GM10847 (cell line): ENCODE results near the gene GRIN2D.

Experiments
- POLR2A ChIP-seq: IDR thresholded peaks from 2 replicates; pipeline ENCODE4 v1.6.1; 2011; ENCODE audit not compliant: insufficient read length; ENCODE audit errors: extremely low read depth

Gene GRIN2D

DNA sequence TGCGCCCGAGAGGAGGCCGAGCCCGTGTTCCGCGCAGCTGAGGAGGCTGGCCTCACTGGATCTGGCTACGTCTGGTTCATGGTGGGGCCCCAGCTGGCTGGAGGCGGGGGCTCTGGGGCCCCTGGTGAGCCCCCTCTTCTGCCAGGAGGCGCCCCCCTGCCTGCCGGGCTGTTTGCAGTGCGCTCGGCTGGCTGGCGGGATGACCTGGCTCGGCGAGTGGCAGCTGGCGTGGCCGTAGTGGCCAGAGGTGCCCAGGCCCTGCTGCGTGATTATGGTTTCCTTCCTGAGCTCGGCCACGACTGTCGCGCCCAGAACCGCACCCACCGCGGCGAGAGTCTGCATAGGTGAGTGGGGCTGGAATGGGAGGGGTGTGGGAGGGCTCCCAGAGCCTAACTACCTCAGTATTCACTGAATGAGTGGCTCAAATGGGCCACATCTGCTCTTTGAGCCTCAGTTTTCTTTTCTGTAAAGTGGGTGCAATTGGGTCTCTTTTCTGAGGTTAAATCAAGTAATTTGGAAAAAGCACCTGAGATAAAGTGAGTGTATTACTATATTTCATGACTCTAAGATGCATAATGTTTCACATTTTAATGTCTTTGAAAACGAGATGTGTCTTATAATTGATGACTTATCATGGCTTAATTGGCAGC is 11.7 kb downstream of the GRIN2D start:
- no peak for TF ChIP-seq POLR2A

DNA sequence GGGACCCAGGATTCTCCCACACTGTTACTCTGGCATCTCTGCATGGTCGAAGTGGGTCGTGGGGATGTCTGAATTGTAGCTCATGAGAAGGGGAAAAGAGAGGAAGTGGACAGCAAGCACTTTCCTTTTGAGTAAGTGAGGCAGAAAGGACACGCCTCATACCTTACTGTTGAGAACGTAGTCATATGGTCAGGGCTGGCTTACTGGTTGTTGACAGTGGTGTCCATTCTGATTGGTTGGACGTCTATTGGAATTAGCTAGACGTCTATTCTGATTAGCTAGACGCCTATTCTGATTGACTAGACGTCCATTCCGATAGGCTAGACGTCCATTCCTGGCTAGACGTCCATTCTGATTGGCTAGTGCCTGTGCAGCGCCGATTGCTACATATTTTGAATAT is 12.4 kb downstream of the GRIN2D start:
- no peak for TF ChIP-seq POLR2A

DNA sequence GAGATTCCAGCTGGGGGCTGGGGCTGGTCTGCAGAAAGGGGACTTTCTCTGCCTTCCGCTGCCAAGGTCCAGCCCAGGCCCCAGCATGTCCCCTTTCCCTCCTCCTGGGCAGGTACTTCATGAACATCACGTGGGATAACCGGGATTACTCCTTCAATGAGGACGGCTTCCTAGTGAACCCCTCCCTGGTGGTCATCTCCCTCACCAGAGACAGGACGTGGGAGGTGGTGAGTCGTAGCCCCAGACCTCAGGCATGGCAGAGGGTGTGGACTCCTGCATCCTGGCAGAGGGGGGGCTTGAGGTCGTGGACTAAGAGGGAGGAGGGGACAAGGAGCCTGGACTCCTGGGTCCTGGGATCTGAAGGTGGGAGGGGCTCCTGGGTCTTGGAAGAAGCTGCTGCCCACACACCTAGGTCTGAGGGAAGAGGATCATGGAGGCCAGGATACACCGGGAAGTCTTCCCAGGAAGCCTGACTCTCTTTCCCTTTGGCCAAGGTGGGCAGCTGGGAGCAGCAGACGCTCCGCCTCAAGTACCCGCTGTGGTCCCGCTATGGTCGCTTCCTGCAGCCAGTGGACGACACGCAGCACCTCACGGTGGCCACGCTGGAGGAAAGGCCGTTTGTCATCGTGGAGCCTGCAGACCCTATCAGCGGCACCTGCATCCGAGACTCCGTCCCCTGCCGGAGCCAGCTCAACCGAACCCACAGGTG is 20.6 kb downstream of the GRIN2D start:
- TF ChIP-seq POLR2A = no peak

DNA sequence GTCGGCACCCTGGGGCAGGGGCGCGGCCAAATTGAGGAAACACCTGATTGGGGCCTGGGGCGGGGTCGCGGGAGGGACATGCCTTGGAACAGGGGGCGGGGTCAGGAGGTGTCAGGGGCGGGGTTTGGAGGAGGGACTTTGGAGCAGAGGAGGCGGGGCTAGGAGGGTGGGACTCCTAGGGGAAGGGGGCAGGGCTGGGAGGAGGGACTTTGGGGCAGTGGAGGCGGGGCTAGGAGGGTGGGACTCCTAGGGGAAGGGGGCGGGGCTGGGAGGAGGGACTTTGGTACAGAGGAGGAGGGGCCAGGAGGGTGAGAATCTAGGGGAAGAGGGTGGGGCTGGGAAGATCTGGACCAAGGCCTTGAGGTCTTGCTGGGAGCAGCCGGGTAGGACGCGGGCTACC is 21.9 kb downstream of the GRIN2D start:
- TF ChIP-seq POLR2A = no peak

DNA sequence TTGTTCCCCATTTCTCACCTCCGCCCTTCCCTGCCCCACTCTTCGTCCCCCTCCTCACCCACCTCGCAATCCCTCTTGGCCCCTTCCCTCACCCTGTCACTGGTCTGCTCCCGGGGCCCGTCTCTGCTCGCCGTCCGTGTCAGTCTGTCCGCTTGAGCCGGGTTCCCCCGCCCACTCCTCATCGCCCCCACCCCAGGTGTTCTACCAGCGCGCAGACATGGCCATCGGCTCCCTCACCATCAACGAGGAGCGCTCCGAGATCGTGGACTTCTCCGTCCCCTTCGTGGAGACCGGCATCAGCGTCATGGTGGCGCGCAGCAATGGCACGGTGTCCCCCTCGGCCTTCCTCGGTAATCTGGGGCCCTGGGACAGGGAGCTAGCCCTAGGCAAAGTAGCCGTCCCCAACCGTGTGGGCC is 22.3 kb downstream of the GRIN2D start:
- TF ChIP-seq POLR2A = no peak

DNA sequence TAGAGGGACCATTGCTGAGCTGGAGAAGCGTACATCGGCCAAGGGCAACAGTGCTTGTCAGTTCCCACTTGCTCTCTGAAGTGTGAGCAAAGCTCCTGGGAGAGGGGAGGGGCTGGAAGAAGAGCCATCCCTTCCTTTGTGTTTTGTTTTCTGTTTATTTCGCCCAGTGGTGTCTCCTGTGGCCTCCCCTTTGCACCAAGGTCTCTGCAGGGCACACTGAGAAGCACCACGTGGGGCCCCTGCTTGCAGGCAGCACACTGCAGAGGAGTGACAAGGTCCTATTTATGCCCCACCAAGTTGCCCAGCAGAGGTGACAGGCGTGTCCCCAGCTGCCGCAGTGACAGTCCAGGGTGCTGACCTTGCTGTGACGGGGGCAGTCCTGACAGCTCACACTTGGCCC is 24.0 kb downstream of the GRIN2D start:
- no peak for TF ChIP-seq POLR2A

DNA sequence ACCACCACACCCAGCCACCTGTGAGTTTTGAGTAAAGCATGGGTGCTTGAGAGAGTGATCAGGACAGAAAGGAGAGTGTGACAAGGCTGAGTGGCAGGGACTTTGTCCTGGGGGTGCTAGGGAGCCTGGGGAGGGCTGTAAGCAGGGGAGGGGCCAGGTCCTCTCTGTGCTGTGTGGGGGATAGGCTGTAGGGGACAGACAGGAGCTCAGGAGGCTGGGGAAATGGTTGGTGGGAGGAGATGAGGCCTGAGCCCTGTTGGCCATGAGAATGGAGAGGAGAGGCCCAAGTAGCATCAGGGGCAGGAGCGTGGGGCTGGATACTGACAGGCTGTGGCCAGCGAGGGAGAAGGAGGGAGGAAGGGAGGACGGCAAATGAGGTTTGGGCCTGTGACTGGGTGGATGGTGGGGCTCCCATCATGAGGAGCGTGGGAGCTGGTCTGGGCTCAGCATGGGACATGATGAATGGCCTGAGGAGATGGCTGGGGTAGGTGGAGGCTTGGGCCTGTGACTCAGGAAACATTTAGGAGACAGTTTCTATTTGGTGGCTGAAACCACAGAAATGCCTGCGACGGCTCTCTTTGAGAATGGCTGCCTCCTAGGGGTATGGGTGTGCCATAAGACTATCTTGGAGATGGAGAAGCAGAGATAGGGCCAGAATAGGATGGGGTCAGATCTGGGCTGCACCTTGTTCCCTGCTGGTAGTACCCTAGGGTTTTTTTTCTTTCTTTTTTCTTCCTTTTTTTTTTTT is 25.0 kb downstream of the GRIN2D start:
- TF ChIP-seq POLR2A = no peak

DNA sequence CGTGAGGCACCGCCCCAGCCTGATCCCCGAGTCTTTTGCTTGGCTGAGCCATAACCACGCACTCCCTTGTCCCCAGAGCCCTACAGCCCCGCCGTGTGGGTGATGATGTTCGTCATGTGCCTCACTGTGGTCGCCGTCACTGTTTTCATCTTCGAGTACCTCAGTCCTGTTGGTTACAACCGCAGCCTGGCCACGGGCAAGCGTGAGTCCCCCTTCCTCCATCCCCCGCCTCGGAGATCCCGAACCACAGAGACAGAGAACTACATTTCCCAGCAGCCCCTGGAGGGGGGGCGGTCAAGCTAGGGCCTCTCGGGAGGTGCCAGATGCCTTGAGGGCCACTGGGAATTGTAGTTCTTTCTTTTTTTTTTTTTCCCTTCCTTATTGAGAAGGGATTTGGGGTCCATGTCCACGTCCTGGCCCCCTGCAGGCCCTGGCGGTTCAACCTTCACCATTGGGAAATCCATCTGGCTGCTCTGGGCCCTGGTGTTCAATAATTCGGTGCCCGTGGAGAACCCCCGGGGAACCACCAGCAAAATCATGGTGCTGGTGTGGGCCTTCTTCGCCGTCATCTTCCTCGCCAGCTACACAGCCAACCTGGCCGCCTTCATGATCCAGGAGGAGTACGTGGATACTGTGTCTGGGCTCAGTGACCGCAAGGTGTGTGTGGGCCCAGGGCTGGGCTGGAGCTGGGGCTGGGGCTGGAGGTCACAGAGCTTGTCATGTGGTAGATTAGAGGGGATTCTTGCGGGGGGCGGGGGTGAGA is 25.9 kb downstream of the GRIN2D start:
- TF ChIP-seq POLR2A = no peak

DNA sequence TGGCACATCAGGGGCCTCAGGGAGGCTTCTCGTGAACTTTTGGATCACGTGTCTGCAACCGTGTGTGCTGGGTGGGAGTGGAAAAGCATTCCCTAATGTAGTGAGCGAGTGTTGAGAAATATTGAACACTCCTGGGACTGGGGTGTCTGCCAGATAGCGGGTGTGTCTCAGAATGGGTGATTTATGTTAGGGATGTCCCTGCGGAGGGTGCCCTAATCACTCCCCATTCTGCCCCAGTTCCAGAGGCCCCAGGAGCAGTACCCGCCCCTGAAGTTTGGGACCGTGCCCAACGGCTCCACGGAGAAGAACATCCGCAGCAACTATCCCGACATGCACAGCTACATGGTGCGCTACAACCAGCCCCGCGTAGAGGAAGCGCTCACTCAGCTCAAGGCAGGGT is 28.1 kb downstream of the GRIN2D start:
- TF ChIP-seq POLR2A = no peak

DNA sequence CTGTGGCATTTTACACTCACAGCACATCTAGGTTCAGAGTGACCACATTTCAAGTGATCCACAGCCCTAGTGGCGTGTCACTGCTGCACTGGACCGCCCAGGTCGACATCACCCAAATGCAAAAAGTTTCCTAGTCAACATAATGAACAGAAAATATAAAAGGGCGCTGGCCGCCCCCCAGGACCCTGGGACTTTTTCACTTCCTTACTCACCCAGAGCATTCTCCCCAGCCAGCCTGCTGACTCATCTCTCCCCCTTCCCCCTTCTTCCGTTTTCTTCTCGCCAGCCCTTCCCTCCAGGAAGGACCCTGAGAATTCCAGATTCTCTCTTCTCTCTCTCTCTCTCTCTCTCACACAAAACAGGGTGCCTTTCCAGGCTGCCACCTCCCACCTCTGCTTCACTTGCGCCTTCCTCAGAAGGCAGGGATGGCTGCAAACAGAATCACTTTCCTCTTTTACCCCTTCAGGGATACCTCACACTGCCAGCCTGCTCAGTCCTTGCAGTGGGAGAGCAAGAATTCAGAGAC is 31.3 kb downstream of the GRIN2D start:
- TF ChIP-seq POLR2A = no peak

DNA sequence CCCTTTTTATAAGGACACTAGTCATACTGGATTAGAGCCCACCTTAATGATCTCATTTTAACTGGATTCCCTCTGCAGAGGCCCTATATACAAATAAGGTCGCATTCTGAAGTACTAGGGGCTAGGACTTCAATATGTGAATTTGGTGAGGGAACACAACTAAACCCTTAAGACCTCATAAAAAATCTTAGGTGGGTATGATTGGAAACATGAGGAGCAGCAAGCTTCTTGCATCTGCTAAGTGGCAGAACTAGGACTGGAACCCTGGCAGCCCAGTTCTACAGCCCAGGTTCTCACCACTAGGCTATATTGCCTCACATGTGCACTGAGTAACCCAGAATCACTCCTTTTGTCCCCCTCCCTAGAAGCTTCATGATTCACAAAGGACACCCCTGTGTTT is 35.2 kb downstream of the GRIN2D start:
- no peak for TF ChIP-seq POLR2A

DNA sequence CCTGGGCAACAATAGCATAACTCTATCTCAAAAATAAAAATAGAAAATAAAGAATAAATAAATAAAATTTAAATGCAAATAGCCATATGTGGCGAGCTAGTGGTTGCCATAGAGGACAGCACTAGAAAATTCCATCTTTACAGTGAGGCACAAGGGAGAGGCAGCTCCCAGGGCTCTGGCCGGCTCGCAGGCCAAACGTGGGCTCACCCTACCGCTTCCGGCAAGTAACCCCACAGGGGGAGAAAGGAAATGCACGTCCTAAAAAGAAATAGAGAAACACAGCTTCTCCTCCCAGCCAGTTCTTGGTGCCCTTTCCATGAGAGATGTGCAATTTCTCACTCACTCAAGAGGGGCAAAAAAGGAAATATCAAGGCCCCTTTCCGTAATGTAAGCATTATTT is 39.9 kb downstream of the GRIN2D start:
- TF ChIP-seq POLR2A = no peak

DNA sequence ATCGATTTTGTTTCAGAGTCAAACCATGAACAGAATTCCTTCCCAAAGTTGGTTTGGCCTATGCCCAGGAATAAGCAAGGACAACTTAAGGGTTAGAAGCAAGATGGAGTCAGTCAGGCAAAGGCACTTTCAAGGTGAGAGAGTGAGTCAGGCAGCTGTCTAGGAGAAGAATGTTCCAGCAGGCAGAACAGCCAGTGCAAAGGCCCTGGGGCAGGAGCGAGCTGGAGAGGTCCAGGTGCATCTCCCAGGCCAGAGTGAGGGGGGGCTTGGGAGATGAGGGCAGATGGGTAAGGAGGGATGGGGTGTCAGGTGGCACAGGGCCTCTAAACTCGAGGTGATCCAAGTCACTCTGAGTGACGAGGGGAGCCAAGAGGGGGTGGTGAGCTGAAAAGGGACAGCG is 43.1 kb downstream of the GRIN2D start:
- no peak for TF ChIP-seq POLR2A

DNA sequence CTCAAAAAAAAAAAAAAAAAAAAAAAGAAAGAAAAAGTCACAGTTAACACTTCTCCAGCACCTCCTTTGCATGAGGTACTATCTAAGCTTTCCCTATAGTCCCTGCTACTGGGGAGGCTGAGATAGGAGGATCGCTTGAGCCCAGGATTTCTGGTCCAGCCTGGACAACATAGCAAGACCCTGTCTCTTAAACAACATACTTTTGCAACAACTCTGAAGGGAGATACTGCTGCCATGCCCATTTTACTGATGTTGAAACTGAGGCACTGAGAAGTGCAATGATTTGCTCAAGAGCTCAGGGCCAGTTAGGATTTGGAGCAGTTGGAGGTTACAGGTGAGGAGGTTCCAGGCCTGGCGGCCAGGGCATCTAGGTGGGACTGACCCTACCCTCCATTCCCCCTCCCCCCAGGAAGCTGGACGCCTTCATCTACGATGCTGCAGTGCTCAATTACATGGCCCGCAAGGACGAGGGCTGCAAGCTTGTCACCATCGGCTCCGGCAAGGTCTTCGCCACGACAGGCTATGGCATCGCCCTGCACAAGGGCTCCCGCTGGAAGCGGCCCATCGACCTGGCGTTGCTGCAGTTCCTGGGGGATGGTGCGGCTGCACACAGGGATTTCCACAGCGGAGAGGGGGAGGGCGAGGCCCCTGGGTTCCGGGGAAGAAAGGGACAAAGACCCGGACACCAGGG is 48.0 kb downstream of the GRIN2D start:
- TF ChIP-seq POLR2A = no peak
